HG03108 (cell line): ENCODE results near the gene CERS2.

Experiments
- ATAC-seq: cut with Tn5 transposase; IDR thresholded peaks from one replicate; pipeline ENCODE4 v1.9.1; 2021; ENCODE audit warnings: moderate library complexity; ENCODE audit not compliant: unreplicated experiment

The CERS2 gene

GRCh38 chr1:150974580-150975478 lies at the start of gene CERS2:
TSS of gene CERS2 (minus strand) at chr1:150974835. CDS start at chr1:150969090, 5,745 bp downstream.
- peak; percentile 50 for ATAC-seq

- no peak for ATAC-seq
Observed at GRCh38 chr1:151013518-151013917, 38.9 kb upstream of the CERS2 start.

- no peak for ATAC-seq
Observed at GRCh38 chr1:151012684-151013471, 38.2 kb upstream of the CERS2 start.

- no peak for ATAC-seq
Observed at GRCh38 chr1:151011154-151011850, 36.7 kb upstream of the CERS2 start.

- no peak for ATAC-seq
Observed at GRCh38 chr1:151010346-151010726, 35.7 kb upstream of the CERS2 start.

- no peak for ATAC-seq
Observed at GRCh38 chr1:151009674-151010345, 35.2 kb upstream of the CERS2 start.

GRCh38 chr1:151009206-151009587 lies 34.6 kb upstream of the CERS2 start:
- no peak for ATAC-seq

- peak; percentile 73 for ATAC-seq
Observed at GRCh38 chr1:151008244-151009205, 33.9 kb upstream of the CERS2 start, which contains the start of gene PRUNE1. TSS of gene PRUNE1 (plus strand) at chr1:151008449. CDS start at chr1:151008633, 184 bp downstream.

GRCh38 chr1:151007853-151008243 lies 33.2 kb upstream of the CERS2 start:
- ATAC-seq, result no peak

GRCh38 chr1:151006327-151007052 lies 31.9 kb upstream of the CERS2 start, which contains the start of gene MINDY1:
TSS of gene MINDY1 (minus strand) at chr1:151006902. CDS start at chr1:151002617, 4,285 bp downstream.
- ATAC-seq, result peak; percentile 49

GRCh38 chr1:151005729-151006319 lies 31.2 kb upstream of the CERS2 start:
- no peak for ATAC-seq

- no peak for ATAC-seq
Observed at GRCh38 chr1:151003180-151003579, 28.5 kb upstream of the CERS2 start.

- ATAC-seq, result no peak
Observed at GRCh38 chr1:151002611-151003010, 28.0 kb upstream of the CERS2 start.

- no peak for ATAC-seq
Observed at GRCh38 chr1:151002051-151002450, 27.4 kb upstream of the CERS2 start.

GRCh38 chr1:151001602-151002001 lies 27.0 kb upstream of the CERS2 start:
- ATAC-seq, result no peak

- no peak for ATAC-seq
Observed at GRCh38 chr1:151000408-151000807, 25.8 kb upstream of the CERS2 start.

GRCh38 chr1:150999926-151000325 lies 25.3 kb upstream of the CERS2 start:
- ATAC-seq, result no peak

GRCh38 chr1:150999051-150999674 lies 24.5 kb upstream of the CERS2 start:
- ATAC-seq, result no peak
